Germinal center (tissue), 1 donor: ENCODE measurements around the gene PDIA6.
"Not testable (repeated sequence)": the region's sequence is repeated elsewhere in the genome, so short reads cannot be mapped to it uniquely, and the experiment has no call there.

Experiments used
- DNase-seq: peaks from one replicate; pipeline ENCODE4 v3.0.0; 2012; ENCODE audit warnings: mixed read lengths, low spot score

The PDIA6 gene

DNA sequence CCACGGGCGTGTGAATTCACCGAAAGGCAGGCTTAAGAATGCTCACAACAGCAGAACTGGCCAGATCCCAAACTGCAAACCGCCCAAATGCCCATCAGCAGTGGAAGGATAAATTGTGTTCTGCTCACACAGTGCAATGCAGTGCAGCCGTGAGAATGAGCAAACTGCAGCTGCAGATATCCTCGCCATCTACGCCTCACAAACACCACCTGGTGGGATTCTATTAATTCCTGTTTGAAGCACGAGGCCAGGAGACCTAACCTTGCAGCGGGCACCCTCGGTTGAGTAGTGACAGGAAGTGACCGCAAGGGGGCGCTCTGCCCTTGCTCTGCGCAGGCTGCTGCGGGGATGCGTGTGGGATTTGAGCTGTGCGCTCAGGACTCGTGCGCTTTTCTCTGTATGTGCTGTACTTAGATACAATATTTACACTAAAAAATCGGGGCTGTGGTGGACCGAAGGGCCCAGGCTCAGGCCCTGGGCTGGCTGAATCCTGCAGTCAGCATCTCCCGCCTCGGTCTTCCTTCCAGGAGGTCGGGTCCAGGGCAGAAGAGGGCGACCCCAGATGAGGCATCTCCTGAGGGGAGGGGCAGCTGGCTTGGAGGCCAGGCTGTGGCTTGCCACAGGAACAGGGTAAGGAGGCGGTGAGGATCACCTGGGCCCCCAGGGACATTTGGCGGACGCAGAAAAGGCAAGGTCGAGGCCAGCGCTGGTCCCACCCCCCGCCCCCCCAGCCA is 19.8 kb upstream of the PDIA6 start:
- peak; percentile 87 for DNase-seq

DNA sequence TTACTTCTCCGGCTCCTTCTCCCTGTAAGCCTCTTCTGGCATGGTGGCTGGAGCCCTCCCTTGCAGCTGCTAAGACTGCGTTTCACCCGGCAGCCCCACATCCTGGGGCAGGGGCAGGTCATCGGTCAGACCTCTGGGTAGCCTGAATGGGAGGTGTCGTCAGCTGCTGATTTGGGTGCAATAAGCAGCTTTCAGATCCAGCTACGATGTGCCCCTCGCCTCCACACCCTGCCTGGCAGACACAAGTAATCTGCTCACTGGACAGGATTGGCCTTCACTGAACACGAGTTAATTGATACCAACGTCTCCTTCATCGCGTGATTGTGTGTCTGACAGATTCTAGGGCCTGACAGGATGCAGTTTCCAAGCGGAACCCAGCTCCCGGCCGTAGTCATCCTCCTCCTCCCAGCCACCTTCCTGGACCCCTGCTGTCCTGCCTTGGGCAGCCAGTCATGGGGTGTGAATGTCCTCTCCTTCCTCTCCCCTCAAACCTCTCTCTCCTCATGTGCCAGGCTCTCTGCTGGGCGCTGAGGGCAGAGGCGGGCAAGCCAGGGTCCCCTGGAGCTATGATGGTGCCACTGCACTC is 18.9 kb upstream of the PDIA6 start:
- no peak for DNase-seq

DNA sequence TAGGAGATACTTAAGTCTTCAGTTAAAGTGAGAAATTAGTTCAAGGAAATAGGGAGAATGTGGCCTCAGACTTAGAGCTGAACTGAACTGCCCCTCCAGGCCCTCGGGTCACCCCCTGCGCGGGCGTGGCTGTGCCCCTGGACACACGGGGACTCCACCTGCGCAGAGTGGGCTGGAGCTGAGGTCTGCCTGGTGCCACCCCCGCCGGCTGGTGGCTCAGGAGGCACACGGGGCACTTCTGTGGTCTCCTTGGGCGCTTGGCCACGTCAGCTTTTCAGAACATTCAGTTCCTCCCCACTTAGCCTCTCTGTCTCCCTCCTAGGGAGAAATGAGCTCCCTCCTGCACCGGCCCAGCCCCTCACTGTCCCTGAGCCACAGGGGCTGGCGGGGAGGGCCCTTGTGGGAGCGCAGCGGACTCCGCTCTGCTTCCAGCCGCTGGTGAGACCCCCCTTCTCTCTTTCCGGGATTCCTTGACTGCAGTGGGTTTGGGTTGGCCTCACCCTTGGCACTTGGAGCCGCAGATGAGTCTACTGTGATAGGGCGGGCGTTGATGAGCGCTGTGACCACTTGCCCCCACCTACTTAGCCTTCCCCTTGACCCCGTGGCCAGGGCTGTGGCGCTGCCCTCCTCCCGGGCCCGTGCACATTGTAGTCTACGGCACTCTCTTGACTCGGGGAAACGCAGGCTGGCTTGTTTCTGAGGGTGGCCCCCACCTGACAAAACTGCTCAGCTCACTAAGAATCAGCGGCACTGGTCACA is 18.2 kb upstream of the PDIA6 start:
- no peak for DNase-seq

DNA sequence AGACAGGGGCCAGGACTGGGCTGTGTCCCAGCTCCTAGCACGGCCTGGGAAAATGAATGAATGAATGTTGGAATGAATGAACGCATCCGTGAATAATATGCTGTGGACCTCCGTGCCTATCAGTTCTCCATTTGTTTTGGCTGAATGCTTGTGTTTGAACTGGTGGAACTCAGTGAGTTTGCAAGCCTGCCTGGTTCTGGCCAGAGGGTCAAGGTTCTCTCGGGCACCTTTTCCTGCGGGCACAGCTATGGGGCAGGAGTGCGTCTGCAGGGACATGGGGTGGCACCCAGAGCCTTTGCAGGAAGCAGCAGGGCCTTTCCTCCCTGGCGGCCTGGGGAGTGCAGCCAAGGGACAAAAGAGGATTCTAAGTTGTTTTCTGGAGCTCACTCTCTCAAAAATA is 17.6 kb upstream of the PDIA6 start:
- no peak for DNase-seq

DNA sequence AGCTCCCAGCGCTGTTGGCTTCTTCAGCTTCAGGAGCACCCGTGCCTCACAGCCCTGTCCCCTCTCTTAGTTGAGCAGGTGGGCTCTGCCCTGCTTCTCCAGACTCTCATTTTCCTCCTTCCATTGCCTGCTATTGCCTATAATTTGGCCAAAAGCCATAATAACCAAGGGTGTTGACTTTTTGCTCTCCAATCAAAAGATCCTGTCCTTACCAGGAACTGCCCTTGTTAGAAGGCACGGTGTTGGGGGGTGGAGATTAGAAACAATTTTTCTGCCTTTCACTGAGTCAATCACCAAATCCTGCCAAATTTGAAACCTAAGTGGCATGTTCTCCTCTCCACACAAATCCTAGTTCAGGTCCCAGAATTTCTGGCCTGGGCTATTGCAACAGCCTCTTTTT is 16.7 kb upstream of the PDIA6 start:
- DNase-seq = no peak

DNA sequence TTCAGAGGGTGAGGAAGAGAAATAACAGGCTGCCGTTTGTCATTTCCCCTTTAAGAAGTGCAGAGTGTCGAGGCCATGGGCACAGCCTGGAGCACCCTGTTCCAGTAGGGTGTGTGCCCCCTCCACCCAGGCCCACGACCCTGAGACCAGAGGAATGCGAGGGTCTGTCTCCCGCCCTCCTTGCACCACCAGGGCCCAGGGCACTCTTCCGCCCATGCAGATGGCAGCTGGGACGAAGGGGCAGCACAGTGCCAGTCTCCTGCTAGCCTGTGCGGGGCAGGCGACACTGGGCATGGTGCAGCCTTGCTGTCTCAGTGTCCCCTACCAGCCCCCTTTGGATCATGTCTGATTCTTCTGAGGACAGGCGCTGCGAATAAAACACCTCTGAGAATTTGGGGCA is 15.8 kb upstream of the PDIA6 start:
- no peak for DNase-seq

DNA sequence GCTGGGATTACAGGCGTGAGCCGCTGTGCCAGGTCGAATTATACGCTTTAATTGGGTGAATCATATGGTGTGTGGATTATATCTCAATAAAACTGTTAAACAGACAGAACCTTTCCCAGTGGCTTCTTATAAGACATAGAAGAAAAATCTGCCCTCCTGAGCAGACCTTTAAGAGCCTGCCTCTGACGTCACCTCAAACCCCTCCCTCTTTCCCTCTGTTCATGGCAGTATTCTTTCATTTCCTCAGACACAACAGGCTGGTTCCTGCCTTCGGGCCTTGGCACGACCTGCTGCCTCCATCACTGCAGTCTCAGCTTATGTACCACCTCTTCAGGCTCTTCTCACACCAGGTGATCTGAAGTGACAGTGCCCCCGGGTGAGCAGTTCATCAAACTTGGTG is 14.0 kb upstream of the PDIA6 start:
- no peak for DNase-seq

DNA sequence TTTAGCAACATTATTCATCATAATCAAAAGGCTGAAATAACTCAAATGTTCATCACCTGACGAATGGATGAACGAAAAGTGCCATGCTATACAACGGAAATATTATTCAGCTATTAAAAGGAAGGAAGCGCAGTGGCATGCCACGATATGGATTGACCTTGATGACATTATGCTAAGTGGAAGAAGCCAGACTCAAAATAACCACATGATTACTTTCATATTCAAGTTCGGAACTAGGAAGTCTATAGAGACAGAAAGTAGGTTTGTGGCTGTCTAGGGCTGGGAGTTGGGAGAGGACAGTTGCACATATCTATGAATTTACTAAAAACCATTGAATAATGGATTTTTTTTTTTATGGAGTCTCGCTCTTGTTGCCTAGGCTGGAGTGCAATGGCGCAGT is 13.4 kb upstream of the PDIA6 start:
- no peak for DNase-seq

DNA sequence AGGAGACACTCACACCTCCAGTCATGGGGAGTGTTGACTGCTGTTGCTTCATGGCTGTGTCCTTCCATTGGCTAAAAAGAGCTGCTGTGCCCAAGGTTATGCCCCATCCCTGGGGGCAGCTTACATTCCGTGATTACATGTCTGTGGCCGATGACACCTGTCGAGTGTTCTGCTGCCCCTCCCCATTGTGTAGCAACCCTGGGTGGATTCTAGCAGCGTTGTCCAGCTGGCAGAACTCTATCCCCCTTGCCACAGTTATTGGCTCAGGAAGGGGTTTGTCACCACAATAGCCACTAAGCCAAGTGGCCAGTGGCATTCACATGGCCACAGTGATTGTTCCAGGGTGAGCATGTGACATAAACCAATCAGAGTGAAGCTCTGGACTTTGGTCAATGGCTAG is 11.6 kb upstream of the PDIA6 start:
- no peak for DNase-seq

DNA sequence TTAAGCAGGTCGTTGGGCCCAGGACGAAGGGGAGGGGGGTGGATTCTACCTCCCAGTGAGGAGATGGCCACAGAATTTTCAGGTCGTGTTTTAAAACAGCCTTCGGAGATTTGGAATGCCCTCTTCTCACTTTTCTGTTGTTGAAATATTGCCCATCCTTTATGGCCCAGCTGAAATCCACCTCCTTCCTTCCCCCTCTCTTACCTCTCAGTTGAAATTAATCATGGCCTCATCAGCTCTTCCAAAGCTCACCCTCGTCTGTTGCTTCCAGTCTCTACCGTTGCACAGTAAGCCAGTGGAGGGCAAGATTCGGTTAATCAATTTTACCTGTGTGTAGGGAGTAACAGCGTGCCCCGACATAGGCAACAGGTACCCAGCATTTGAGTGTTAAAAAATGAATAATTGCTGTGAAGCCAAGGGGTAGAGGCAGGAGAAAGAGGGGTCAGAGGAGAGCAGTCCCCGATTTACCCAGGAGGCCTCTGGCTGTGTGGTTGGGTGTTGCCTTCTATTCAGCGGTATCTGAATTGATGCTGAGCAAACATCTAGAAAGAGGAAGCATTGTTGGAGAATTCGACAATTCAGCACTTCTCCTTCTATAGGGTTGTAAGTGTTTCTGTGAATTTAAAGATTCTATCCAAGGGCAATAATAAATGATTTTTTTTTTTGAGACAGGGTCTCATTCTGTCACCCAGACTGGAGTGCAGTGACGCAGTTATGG is 8.6 kb upstream of the PDIA6 start:
- no peak for DNase-seq

DNA sequence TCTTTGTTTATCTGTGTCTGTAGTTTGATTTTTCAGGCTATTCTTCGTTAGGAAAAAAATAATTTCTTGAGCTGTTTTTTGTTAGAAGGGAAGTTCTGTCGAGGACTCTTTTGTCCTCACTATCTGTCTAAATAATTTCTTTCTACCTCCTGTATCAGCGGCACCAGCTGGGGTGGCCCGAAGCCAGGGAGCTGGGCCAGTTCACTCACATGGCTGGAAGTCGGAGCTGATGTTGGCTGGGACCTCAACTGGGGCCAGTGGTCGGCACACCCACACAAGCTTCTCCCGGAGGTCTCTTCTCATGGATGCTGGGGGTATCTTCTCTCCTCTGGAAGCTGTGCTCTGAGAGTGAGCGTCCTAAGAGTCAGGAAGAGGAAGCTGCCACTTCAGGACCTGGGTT is 8.0 kb upstream of the PDIA6 start:
- no peak for DNase-seq

DNA sequence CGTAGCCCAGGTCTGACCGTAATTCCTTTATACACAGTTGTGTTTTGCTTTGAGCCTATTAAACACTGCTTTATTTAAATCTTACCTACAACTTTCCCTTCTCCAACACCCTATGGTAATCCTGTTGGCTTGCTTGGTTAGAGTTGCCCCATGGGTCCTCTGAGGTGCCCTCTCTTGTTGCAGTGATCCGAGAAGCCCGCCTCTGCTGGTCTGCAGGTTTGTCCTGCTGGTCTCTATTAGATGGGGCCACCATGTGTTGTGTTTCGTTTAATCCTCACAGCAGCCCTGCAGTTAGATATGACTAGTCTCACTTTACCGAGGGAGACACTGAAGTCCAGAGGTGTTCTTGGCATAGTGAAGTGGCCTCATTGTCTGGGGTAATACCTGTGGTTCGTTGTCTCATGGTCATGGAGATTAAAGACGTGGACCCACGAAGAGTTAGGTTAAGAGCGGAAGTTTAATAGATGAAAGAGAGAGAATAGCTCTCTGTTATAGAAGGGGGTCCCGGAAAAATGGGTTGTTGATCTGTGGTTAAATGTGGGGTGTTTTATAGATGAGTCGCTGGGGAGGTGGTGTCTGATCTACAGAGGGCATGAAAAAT is 7.2 kb upstream of the PDIA6 start:
- DNase-seq = no peak

DNA sequence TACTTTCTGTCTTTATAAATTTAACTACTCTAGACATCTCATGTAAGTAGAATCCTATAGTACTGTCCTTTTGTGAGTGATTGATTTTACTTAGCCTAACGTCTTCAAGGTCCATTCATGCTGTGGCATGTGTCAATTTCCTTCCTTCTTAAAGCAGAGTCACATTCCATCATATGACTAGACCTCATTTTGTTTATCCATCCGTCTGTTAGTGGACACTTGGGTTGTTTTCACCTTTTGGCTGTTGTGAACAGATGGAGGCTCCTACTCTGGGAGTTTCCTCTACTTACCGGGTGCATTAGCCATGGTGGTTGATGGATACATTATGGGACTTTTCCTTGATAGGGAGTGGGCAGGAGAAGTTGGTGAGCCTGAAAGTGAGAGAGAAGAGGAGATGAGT is 6.4 kb upstream of the PDIA6 start:
- no peak for DNase-seq

DNA sequence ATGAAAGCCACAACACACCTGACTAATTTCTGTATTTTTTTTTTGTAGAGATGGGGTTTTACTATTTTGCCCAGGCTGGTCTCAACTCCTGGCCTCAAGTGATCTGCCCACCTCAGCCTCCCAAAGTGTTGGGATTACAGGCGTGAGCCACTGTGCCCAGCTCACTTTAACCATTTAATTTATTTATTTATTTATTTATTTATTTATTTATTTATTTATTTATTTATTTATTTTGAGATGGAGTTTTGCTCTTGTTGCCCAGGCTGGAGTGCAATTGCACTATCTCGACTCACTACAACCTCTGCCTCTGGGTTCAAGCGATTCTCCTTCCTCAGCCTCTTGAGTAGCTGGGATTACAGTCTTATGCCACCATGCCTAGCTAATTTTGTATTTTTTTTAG is 5.7 kb upstream of the PDIA6 start:
- DNase-seq = not testable (repeated sequence)

DNA sequence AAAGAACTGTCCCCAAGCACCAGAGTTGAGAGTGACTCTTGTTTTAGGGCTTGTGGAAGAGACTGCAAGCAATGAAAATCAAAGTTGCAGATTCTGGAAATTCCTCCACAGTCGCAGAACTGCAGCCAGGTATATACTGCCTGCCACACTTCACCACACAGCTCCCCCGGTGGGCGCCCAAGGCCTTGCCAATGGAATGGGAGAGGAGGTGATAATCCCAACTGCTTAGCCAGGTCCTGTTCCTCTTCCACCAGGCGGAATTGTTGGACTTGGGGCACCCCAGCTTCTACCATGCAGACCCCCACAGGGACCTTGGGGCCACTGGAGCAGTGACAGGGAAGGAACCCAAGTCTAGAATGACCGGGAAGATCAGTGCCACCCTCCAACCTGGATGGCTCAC is 4.8 kb upstream of the PDIA6 start:
- DNase-seq = no peak

DNA sequence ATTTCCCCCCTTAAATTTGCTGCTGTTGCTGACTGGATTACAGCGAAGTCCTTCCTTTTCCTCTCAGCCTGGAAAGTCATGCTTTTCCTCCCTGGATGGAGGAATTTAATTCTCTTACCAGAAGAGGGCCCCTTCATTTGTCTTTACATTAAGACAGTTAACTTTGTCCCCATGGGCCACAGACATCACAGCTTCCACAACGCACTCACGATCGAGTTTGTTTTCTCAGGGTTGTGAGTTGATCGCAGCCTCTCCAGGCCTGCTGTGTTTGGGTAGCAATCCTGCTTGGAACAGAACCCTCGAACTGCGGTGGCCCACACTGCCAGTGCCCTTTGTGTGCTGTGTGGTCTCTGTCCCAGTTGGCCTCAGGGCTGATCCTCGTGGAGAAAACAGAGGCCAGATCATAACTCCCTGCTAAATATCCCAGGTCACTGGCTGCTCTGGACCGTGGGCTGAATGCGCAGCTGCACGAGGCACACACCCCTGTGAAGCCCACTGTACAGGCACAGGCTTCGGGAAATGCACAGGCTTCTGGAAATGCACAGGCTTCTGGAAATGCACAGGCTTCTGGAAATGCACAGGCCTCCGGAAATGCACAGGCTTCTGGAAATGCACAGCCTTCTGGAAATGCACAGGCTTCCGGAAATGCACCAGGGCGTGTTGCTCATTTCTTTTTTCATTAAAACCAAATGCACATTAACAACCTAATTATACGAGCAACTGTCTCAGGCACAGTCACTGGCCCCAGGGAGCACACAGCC is 2.2 kb upstream of the PDIA6 start:
- no peak for DNase-seq

DNA sequence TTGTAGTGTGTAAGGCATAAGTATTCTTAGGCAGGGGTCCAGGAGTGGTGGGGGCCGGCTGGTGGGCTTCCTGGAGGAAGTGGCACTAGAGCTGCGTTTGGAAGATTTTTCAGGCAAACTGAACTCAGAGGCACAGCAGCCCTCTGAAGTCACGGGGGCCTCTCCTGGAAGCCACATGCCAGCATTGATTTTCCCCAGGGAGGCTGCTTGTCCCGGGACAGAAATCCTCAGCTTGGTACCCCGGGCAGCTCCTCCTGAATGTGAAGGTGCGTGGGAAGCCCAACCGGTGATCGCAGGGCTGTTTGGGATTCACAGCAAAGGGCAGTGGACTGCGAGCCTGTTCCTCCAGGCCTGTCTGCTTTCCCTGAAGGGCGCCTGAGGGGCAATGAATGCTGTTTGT is 1.6 kb upstream of the PDIA6 start:
- DNase-seq = no peak

DNA sequence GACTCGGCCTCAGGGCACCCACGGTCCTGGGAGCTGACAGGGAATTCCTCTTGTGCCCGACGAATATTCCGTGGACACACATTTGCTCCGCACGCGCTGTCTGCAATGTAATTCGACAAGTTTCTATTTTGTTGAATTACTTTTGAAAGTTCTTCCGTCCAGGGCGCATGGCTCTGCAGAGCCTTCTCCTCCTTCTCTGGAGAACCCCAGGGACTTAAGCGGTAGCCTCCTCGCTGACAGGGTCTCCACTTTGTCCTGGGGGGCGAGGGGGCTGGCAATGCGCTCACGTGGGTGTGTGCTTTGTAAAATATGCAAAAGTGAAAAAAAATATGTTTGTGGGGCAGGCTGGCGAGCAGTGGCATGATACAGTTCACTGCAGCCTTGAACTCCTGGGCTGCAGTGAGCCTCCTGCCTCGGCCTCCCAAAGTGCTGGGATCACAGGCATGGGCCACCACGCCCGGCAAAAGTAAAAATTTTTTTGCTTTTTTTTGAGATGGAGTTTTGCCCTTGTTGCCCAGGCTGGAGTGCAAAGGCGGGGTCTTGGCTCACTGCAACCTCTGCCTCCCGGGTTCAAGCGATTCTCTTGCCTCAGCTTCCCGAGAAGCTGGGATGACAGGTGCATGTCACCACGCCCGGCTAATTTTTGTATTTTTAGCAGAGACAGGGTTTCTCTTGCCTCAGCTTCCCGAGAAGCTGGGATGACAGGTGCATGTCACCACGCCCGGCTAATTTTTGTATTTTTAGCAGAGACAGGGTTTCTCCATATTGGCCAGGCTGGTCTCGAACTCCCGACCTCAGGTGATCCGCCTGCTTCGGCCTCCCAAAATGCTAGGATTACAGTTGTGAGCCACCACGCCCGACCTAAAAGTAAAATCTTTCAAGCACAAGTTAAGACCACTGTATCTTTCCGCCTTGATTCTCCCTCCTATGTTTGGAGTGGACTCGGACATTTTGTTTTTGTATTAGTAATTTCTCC is 866 bp upstream of the PDIA6 start:
- DNase-seq = not testable (repeated sequence)

DNA sequence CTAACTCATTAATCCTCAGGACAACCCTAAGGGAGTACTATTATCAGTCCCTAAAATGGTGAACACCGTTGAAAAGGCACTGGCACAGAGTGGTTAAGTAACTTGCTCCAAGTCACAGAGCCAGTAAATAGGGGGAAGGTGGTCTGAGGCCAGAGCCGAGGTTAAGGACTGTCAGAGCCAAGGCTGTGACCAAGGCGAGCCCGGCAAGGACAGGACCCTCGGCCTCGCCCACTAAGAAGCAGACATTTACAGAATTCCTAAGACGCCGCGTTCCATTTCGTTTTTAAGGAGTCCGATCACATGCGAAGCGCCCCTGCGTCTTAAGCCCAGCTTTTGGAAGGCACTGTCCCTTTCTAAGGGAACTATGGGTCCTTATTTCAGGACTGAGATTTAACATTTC is 1.1 kb downstream of the PDIA6 start:
- no peak for DNase-seq
